GM21737 (cell line): ENCODE data around the gene CTNNA3.

Experiments used
- ATAC-seq: cut with Tn5 transposase; IDR thresholded peaks from one replicate; pipeline ENCODE4 v1.9.1; 2021; ENCODE audit warnings: mild to moderate bottlenecking, moderate library complexity; ENCODE audit not compliant: unreplicated experiment

CTNNA3 gene

GRCh38 chr10:66717231-66717981 is 978.6 kb downstream of the CTNNA3 start:
- ATAC-seq, result no peak

DNA sequence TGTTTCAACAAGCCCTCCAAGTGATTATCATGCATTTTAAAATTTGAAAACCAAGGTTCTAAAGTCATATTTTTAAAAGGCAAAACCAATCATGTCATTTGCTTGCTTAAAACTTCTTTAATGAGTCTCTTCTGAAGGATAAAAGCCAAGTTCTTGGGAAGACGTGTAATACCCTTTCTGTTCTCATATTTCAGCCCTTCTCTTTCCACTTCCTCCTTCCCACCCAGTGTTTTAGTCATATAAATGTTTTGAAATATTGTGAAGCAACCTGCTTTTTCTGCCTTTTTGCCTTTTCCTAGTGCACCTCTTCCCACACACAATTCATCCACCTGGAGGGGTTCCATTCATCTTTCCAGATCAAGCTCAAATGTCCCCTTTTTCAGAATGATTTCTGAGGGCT is 981.3 kb downstream of the CTNNA3 start:
- no peak for ATAC-seq

GRCh38 chr10:66713387-66713786 is 982.6 kb downstream of the CTNNA3 start:
- ATAC-seq, result no peak

GRCh38 chr10:66698069-66698468 is 997.9 kb downstream of the CTNNA3 start:
- no peak for ATAC-seq

- no peak for ATAC-seq
Measured at GRCh38 chr10:66695046-66695445, 1000.9 kb downstream of the CTNNA3 start.

DNA sequence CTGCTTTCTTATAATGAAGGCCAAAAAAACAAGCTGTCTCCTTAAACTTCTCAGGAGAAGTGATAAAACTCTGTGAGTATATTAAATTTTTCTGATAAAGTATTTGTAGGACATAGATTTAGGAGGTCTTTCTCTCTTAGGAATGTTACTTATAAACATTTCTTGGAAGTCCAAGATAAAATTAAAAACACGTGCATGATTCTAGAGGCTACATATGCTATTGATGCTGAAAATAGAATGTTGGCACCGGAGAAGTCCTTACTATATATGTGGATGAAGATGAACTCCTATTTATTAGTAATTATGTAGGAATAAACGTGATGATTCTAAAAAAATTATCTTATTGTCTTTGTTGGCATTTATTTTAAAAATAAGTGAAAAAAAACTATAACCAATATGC is 1011.4 kb downstream of the CTNNA3 start:
- ATAC-seq, result no peak

- ATAC-seq, result no peak
Measured at GRCh38 chr10:66680886-66681285, 1015.1 kb downstream of the CTNNA3 start.

- no peak for ATAC-seq
Measured at GRCh38 chr10:66678521-66678920, 1017.5 kb downstream of the CTNNA3 start.

DNA sequence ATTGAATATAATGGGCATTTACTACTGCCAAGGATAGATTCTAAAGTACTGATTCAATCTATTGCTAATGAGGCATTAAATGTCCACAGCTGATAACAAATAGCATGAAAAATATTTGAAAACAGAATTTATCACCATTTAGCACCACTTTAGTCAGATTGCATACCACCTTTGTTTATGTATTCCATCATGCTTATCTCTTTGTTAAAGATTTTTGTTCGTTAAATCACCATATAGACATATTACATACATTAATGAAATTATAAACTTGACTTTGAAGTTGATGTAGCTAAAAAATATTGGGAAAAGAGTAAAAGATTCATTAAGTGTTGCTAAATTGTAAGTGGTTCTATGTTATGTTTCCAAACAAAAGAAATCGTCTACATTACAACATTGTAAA is 1022.9 kb downstream of the CTNNA3 start:
- ATAC-seq, result no peak

- no peak for ATAC-seq
Measured at GRCh38 chr10:66671562-66671961, 1024.4 kb downstream of the CTNNA3 start.

DNA sequence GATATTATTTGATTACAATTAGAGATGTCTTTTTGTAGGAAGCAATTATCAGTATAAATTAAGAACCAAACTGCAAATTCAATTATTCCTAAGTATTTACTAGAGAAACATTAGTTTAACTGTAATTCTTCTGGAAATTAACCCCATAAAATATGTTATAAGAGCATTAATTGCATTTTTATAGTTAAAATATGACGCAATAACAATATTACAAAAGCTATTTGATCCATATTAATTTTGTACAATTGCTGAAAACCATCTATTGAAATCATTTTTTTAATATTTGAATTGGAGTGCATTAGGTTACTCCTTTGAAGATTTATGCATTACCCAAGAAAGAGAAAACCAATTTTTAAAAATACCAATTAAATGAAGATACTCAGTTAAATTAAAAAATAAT is 1024.9 kb downstream of the CTNNA3 start:
- ATAC-seq, result no peak

GRCh38 chr10:66656499-66656898 is 1039.5 kb downstream of the CTNNA3 start:
- no peak for ATAC-seq

- no peak for ATAC-seq
Measured at GRCh38 chr10:66654861-66655260, 1041.1 kb downstream of the CTNNA3 start.

- ATAC-seq, result no peak
Measured at GRCh38 chr10:66651308-66652082, 1044.5 kb downstream of the CTNNA3 start.

GRCh38 chr10:66649626-66650025 is 1046.4 kb downstream of the CTNNA3 start:
- no peak for ATAC-seq

- ATAC-seq, result no peak
Measured at GRCh38 chr10:66642217-66642616, 1053.8 kb downstream of the CTNNA3 start.

- no peak for ATAC-seq
Measured at GRCh38 chr10:66639371-66639770, 1056.6 kb downstream of the CTNNA3 start.

DNA sequence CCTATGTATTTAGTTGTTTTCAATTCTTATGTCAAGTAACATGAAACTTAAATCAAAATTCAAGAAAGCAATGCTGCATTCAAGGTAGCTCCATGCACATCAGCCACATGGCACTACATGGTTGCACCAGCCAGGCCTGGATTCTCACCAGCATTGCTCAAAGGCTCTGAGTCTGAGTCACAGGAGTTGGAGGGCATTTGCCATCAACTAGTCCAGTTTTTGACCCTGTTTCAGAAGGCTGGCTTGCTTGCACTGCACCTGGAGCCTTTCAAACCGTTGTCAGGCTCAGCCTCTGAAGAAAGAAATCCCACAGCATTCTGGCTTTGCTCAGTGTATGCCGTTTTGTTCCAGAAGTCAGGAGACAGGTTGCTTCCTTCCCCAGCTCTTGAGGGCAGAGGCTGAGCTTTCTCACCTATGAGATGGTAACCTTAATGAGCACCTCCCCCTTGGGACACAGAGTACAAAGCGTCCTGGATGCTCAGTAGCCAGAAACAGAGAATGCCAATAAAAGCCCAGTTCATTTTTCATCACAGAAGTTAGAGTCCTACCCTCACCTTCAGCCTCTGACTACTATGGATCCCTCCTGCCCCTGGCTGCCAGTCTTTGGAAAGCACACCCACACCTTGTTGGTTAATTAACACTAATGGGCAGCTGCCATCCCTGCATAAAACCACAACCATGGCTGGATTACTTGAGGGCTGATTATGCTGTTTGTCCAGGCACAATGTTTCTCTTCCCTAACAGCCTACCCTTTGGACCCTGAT is 1058.5 kb downstream of the CTNNA3 start:
- no peak for ATAC-seq

DNA sequence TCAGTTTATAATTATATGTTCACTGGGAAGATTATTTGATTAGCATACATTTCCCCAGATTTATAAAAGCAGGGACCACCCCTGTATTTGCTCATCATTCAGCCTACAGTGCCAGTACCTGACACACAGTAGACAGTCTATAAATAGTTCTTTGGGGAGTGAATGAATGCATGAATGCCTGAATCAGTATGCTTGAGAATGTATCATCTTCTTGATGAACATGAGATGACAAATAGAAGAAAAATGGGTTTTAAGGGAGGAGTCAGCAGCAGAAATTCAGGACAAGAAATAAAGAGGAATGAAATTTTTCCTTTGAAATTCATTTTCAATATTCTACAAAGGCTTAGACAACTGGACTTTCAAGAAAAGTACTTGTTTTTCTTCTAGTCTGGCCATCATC is 1066.0 kb downstream of the CTNNA3 start:
- ATAC-seq, result no peak

DNA sequence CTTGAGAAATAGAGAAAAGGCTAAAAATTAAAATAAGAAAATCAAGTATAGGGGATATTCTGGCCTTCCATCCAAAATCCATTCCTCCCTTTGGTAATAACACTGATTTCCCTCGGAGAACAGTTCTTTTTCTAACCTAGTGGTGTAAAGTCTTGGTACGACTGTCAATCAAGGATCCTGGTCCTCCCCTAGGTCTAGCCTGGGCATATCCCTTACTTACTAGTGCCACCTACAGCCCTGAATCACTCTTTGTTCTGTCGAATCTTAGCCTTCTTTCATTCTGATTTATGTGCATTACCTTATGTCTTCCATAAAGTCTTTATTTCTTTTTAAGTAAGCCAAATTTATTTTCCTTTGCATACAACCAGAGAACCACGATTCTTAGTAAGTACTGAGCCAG is 1068.8 kb downstream of the CTNNA3 start:
- ATAC-seq, result no peak

- no peak for ATAC-seq
Measured at GRCh38 chr10:66625709-66626590, 1070.0 kb downstream of the CTNNA3 start.
